ENCODE results near the gene MOCOS. TPM values are rescaled to one million over a fixed set of nuclear protein-coding genes. Genes with fewer than 3 reads are reported as not detected.

MOCOS gene
- total RNA-seq, 1 experiment from 2014 or later: 12.1 TPM

DNA sequence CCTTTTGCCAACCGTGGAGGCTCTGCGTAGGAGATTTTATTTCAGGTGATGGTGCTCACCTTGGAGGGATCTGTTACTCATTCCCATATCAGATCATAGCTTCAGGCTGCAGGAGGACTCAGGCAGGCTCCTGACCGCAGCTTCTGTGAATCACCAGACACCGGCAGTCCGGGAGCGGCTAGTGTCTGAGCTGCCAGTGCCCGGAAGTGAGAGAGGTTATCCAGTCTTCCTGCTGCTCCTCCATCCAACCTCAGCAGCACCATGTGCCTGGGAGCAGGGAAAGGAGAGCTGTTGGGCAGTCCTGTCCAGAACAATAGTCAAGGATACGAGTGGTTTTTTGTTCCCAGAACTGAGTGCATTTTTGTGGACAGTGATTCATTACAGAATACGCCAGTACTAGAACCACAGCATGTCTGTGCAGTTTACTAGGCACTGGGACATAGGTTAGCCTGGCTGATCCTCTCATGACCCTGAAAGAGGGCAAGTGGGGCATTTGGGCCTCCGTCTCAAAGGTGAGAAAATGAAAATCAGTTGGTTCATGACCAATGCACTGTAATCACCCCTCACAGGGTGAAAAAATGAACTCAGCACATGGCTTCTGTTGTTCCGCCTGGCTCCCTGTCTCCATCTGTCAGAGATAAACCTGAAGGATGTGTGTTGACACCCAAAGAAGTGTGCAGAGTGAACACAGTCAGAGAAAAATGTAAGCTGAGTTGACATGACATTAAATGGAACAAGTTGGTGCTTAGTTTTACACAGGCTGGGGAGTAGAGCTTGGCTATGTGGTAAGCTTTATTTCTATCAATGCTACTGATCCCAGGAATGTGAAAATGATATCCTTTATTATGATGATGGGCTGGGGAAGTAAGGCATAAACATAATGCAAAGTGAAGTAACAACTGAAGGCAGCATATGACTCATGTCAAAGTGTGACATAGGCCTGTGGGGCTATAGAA is 122.4 kb downstream of the MOCOS start (continued):
- no peak for TF ChIP-seq ZNF274 (IDR thresholded peaks at IDR 0.05; ENCODE audit: low read depth, low read length)
- TF ChIP-seq EZH2 (IDR thresholded peaks at IDR 0.05): no peak
- TF ChIP-seq POLR2AphosphoS5 (IDR thresholded peaks at IDR 0.05; ENCODE audit: low read depth, low read length): 0 out of 2 replicates have a peak, but pooled peaks have one; percentile 48
- TF ChIP-seq SRF (IDR thresholded peaks at IDR 0.05; ENCODE audit: low read depth): peak; percentile 38; the same call in 1 of the 2 replicates
- no peak for TF ChIP-seq EZH2phosphoT487 (IDR thresholded peaks at IDR 0.05; ENCODE audit: borderline replicate concordance)

DNA sequence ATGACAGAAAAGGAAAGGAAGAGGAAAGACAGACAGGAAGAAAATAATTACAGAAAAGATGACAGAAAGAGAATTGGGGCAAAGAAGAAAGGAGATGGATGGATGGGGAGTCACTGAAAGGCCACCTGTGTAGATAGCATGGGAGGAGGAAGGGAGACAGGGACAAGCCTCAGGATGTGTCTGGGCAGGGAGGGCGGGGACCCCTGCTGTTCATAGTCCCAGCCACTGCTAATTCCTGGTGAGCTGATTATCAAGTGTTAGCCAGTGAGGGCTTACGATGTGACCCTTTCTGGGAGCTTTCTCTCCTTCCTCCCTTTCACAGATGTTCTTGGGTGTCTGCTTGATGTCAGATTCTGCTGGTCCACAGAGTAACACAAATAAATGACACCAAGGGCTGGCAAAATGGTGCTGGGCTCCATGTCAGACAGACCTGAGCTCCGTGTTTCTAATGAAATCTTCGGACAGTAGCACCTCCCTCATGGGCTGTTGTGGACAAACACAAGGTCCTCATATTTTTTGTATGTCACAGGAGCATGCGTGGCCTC is 123.8 kb downstream of the MOCOS start:
- H3K9me2 ChIP-seq (ENCODE audit: insufficient read depth): no peaks in the 10 kb centered on the region
- DNase-seq (ENCODE audit: low read depth, low spot score) (no peak), ATAC-seq (no peak)
- H2AFZ ChIP-seq (ENCODE audit: low read depth, low read length, poor library complexity, severe bottlenecking): no peak overlapping the region
- peaks cover 30 to 38% of the 10 kb centered on the region in 2 experiments for H3K4me1 ChIP-seq (ENCODE audit: control insufficient read depth in 1 of 2, insufficient read depth in 2 of 2, low read length in 2 of 2)
- H4K20me1 ChIP-seq (ENCODE audit: insufficient read depth): no peaks in the 10 kb centered on the region
- H3K27ac ChIP-seq (ENCODE audit: low read depth, low read length): no peak overlapping the region
- no peaks in the 10 kb centered on the region for H3K36me3 ChIP-seq (ENCODE audit: control insufficient read depth in 1 of 2, insufficient read depth in 2 of 2, low read length in 2 of 2)
- BruUV-seq (replicated peaks): no TSS peak
- TF ChIP-seq ZNF274 (IDR thresholded peaks at IDR 0.05; ENCODE audit: low read depth, low read length) (no peak), YY1 (IDR thresholded peaks at IDR 0.05; ENCODE audit: extremely low read depth, insufficient replicate concordance, low read depth, low read length) (no peak), MAX (IDR thresholded peaks at IDR 0.05) (no peak), ATF3 (IDR thresholded peaks at IDR 0.05) (no peak), SP1 (IDR thresholded peaks at IDR 0.05; ENCODE audit: low read depth) (no peak), POLR2AphosphoS5 (IDR thresholded peaks at IDR 0.05; ENCODE audit: low read depth, low read length) (no peak), CTCF (IDR thresholded peaks at IDR 0.05 in 2 of 3, conservative IDR thresholded peaks at IDR 0.05 in 1 of 3; ENCODE audit: borderline replicate concordance in 1 of 3, insufficient read depth in 1 of 3, low read depth in 2 of 3, low read length in 2 of 3) (no peak), SIN3A (IDR thresholded peaks at IDR 0.05; ENCODE audit: low read depth) (no peak), TCF7L2 (IDR thresholded peaks at IDR 0.05; ENCODE audit: borderline replicate concordance, extremely low read depth, insufficient read depth, insufficient read length) (no peak)
- TF ChIP-seq, protein P1, sequence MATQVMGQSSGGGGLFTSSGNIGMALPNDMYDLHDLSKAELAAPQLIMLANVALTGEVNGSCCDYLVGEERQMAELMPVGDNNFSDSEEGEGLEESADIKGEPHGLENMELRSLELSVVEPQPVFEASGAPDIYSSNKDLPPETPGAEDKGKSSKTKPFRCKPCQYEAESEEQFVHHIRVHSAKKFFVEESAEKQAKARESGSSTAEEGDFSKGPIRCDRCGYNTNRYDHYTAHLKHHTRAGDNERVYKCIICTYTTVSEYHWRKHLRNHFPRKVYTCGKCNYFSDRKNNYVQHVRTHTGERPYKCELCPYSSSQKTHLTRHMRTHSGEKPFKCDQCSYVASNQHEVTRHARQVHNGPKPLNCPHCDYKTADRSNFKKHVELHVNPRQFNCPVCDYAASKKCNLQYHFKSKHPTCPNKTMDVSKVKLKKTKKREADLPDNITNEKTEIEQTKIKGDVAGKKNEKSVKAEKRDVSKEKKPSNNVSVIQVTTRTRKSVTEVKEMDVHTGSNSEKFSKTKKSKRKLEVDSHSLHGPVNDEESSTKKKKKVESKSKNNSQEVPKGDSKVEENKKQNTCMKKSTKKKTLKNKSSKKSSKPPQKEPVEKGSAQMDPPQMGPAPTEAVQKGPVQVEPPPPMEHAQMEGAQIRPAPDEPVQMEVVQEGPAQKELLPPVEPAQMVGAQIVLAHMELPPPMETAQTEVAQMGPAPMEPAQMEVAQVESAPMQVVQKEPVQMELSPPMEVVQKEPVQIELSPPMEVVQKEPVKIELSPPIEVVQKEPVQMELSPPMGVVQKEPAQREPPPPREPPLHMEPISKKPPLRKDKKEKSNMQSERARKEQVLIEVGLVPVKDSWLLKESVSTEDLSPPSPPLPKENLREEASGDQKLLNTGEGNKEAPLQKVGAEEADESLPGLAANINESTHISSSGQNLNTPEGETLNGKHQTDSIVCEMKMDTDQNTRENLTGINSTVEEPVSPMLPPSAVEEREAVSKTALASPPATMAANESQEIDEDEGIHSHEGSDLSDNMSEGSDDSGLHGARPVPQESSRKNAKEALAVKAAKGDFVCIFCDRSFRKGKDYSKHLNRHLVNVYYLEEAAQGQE (IDR thresholded peaks at IDR 0.05; ENCODE audit: low read depth): no peak
- H3K9me3 ChIP-seq (ENCODE audit: control insufficient read depth in 1 of 2, insufficient read depth in 1 of 2, low read depth in 1 of 2, low read length in 2 of 2): no peaks in the 10 kb centered on the region
- H3K4me3 ChIP-seq (replicated peaks in 1 of 2; ENCODE audit: low read depth in 1 of 2, low read length in 2 of 2): no peak overlapping the region
- no peak overlapping the region for H3K9ac ChIP-seq (ENCODE audit: low read length)
- POLR2A ChIA-PET: no interaction called here
- CTCF ChIA-PET: no interaction called here
- H3K4me2 ChIP-seq (ENCODE audit: low read length): no peak overlapping the region
- H3K27me3 ChIP-seq (ENCODE audit: insufficient read depth, low read length): no peaks in the 10 kb centered on the region; the same call in 1 of the 2 replicates
- RAD21 ChIA-PET (ENCODE audit: low non-redundant PET in 1 of 2, low total read pairs in 2 of 2, uncharacterized antibody in 2 of 2, unreplicated experiment in 2 of 2): no interaction called here
- intact Hi-C loops (cut with micrococcal nuclease): no loop called here
- H3K79me2 ChIP-seq (ENCODE audit: insufficient read depth, low read length): no peaks in the 10 kb centered on the region
